Neural cell (in vitro differentiated cells): ENCODE results near the gene VWA3B. TPM values are rescaled to one million over a fixed set of nuclear protein-coding genes. Genes with fewer than 3 reads are reported as not detected.
"Not testable (repeated sequence)": the region's sequence is repeated elsewhere in the genome, so short reads cannot be mapped to it uniquely, and the experiment has no call there.

Experiments
- H2AFZ ChIP-seq: fragments of 200-600, 300-800 bp; sonication (generic), shearing (Covaris generic); 2 replicates; pipeline ENCODE4 v1.6.0; 2014; ENCODE audit warnings: low read depth, mild to moderate bottlenecking, antibody characterized with exemption, low read length, moderate library complexity
- H3F3A ChIP-seq: fragments of 200-600 bp; shearing (Covaris generic); 2 replicates; pipeline ENCODE4 v1.6.1; 2016; ENCODE audit warnings: mild to moderate bottlenecking, moderate library complexity, mixed read lengths, antibody characterized with exemption, low read length; ENCODE audit not compliant: insufficient read depth, poor library complexity, severe bottlenecking
- H3K27ac ChIP-seq: fragments of 200-600, 300-800 bp; sonication (generic), shearing (Covaris generic); 2 replicates; pipeline ENCODE4 v1.5.1; 2014; ENCODE audit warnings: mild to moderate bottlenecking, low read length, moderate library complexity
- H3K27me3 ChIP-seq: fragments of 300-800, 200-600 bp; sonication (generic), shearing (Covaris generic); 2 replicates; pipeline ENCODE4 v1.6.0; 2014; ENCODE audit warnings: mild to moderate bottlenecking, low read depth, low read length, moderate library complexity; ENCODE audit not compliant: insufficient read depth
- H3K36me3 ChIP-seq: fragments of 300-800, 200-600 bp; sonication (generic), shearing (Covaris generic); 2 replicates; pipeline ENCODE4 v1.5.1; 2014; ENCODE audit warnings: mild to moderate bottlenecking, antibody characterized with exemption, low read length, moderate library complexity; ENCODE audit not compliant: insufficient read depth
- H3K4me2 ChIP-seq: fragments of 300-800, 200-600 bp; sonication (generic), shearing (Covaris generic); 2 replicates; pipeline ENCODE4 v1.6.0; 2014; ENCODE audit warnings: mild to moderate bottlenecking, low read length
- H3K4me3 ChIP-seq: fragments of 300-800, 200-600 bp; sonication (generic), shearing (Covaris generic); 2 replicates; pipeline ENCODE4 v1.5.1; 2014; ENCODE audit warnings: mild to moderate bottlenecking, low read length, moderate library complexity
- H3K79me2 ChIP-seq: fragments of 200-600 bp; shearing (Covaris generic); replicated peaks from 2 replicates; pipeline ENCODE4 v1.6.0; 2014; ENCODE audit warnings: mild to moderate bottlenecking, low read length, moderate library complexity; ENCODE audit not compliant: insufficient read depth
- H3K9ac ChIP-seq: fragments of 300-800, 200-600 bp; sonication (generic), shearing (Covaris generic); 2 replicates; pipeline ENCODE4 v1.6.1; 2016; ENCODE audit warnings: mild to moderate bottlenecking, low read length, mixed read lengths
- H3K9me2 ChIP-seq: fragments of 200-600 bp; shearing (Covaris generic); 2 replicates; pipeline ENCODE4 v1.6.1; 2016; ENCODE audit warnings: mild to moderate bottlenecking, low read length, mixed read lengths; ENCODE audit not compliant: insufficient read depth
- H3K9me3 ChIP-seq: fragments of 200-600, 300-800 bp; sonication (generic), shearing (Covaris generic); 2 replicates; pipeline ENCODE4 v1.6.1; 2016; ENCODE audit warnings: mild to moderate bottlenecking, mixed run types, low read length, moderate library complexity, mixed read lengths
- H4K20me1 ChIP-seq: fragments of 200-600 bp; shearing (Covaris generic); 2 replicates; pipeline ENCODE4 v1.6.1; 2016; ENCODE audit warnings: mild to moderate bottlenecking, mixed run types; ENCODE audit not compliant: insufficient read depth
- CTCF ChIP-seq: fragments of 450-650 bp; IDR thresholded peaks from 2 replicates; pipeline ENCODE4 v1.5.1; 2014; ENCODE audit warnings: antibody characterized with exemption, mild to moderate bottlenecking, moderate library complexity; ENCODE audit not compliant: poor library complexity, severe bottlenecking
- EP300 ChIP-seq: fragments of 450-650 bp; conservative IDR thresholded peaks from 2 replicates; pipeline ENCODE4 v1.6.1; 2014; ENCODE audit warnings: antibody characterized with exemption, mild to moderate bottlenecking, moderate library complexity; ENCODE audit not compliant: poor library complexity, severe bottlenecking
- EZH2 ChIP-seq: fragments of 200-600, 300-800 bp; shearing (Covaris generic), sonication (generic); IDR thresholded peaks from 2 replicates; pipeline ENCODE4 v1.6.1; 2014; ENCODE audit warnings: antibody characterized with exemption, low read length, borderline replicate concordance, mild to moderate bottlenecking; ENCODE audit not compliant: insufficient read depth, poor library complexity, severe bottlenecking
- MXI1 ChIP-seq: fragments of 450-650 bp; conservative IDR thresholded peaks from 2 replicates; pipeline ENCODE4 v1.6.1; 2014; ENCODE audit warnings: antibody characterized with exemption, mild to moderate bottlenecking; ENCODE audit not compliant: poor library complexity, severe bottlenecking
- POLR2AphosphoS5 ChIP-seq: IDR thresholded peaks from 2 replicates; pipeline ENCODE4 v1.6.1; 2012
- RAD21 ChIP-seq: fragments of 450-650 bp; conservative IDR thresholded peaks from 2 replicates; pipeline ENCODE4 v1.6.1; 2014; ENCODE audit warnings: antibody characterized with exemption, mild to moderate bottlenecking, moderate library complexity
- REST ChIP-seq: IDR thresholded peaks from 2 replicates; pipeline ENCODE4 v1.6.1; 2012; ENCODE audit warnings: borderline replicate concordance
- SMC3 ChIP-seq: fragments of 450-650 bp; conservative IDR thresholded peaks from 2 replicates; pipeline ENCODE4 v1.6.1; 2014; ENCODE audit warnings: antibody characterized with exemption, mild to moderate bottlenecking, moderate library complexity; ENCODE audit not compliant: poor library complexity
- TAF1 ChIP-seq: IDR thresholded peaks from 2 replicates; pipeline ENCODE4 v1.6.1; 2012; ENCODE audit warnings: low read depth
- polyA plus RNA-seq: library from polyadenylated mRNA; depleted of rRNA; stranded (reverse); fragments of >200 nt; gene quantifications from 2 replicates; pipeline ENCODE4 v1.2.3, GENCODE V29; 2014

VWA3B gene
- polyA plus RNA-seq, 1 donor from 2014 or later: not detected

- Histone ChIP-seq H3K4me3 (no peak overlapping the region), H3K36me3 (no peaks in the 10 kb centered on the region)
Measured at GRCh38 chr2:98301469-98301868, 214.5 kb downstream of the VWA3B start.

GRCh38 chr2:98307131-98307696, 220.2 kb downstream of the VWA3B start:
- H3K4me2 ChIP-seq, H3K27me3 ChIP-seq, H3K79me2 ChIP-seq, H2AFZ ChIP-seq, H3F3A ChIP-seq, H3K27ac ChIP-seq, H4K20me1 ChIP-seq, H3K9ac ChIP-seq, H3K4me3 ChIP-seq, H3K9me2 ChIP-seq, H3K36me3 ChIP-seq, H3K9me3 ChIP-seq: not testable (repeated sequence)

More at GRCh38 chr2:98301469-98301868, 214.5 kb downstream of the VWA3B start:
- H3K27ac ChIP-seq: no peak overlapping the region
- H3F3A ChIP-seq: no peaks in the 10 kb centered on the region
- no peak overlapping the region for H2AFZ ChIP-seq
- TF ChIP-seq CTCF (no peak), EZH2 (no peak), TAF1 (no peak), REST (no peak), POLR2AphosphoS5 (no peak), EP300 (no peak), RAD21 (no peak), SMC3 (no peak), MXI1 (no peak)
- H3K9me2 ChIP-seq: no peaks in the 10 kb centered on the region
- H3K79me2 ChIP-seq: no peaks in the 10 kb centered on the region
- H3K9ac ChIP-seq: no peak overlapping the region
- H3K9me3 ChIP-seq: no peaks in the 10 kb centered on the region
- H3K27me3 ChIP-seq: no peaks in the 10 kb centered on the region
- no peaks in the 10 kb centered on the region for H4K20me1 ChIP-seq
- no peak overlapping the region for H3K4me2 ChIP-seq

- no peaks in the 10 kb centered on the region for H3K27me3 ChIP-seq
- no peak overlapping the region for H3K9ac ChIP-seq
- no peaks in the 10 kb centered on the region for H3K9me2 ChIP-seq
- H3F3A ChIP-seq: no peaks in the 10 kb centered on the region
- no peaks in the 10 kb centered on the region for H3K36me3 ChIP-seq
- no peak overlapping the region for H3K4me3 ChIP-seq
- H4K20me1 ChIP-seq: no peaks in the 10 kb centered on the region
- H3K9me3 ChIP-seq: no peaks in the 10 kb centered on the region
- H3K79me2 ChIP-seq: no peaks in the 10 kb centered on the region
- no peak overlapping the region for H3K27ac ChIP-seq
- TF ChIP-seq POLR2AphosphoS5: no peak
- no peak for TF ChIP-seq TAF1
- TF ChIP-seq REST: no peak
- TF ChIP-seq RAD21: no peak
- no peak for TF ChIP-seq MXI1
- no peak for TF ChIP-seq EP300
- no peak overlapping the region for H2AFZ ChIP-seq
- H3K4me2 ChIP-seq: no peak overlapping the region
Measured at GRCh38 chr2:98308068-98308467, 221.1 kb downstream of the VWA3B start.
